HG02852 (cell line): ENCODE measurements around the gene MGST2.

Experiments used
- ATAC-seq: cut with Tn5 transposase; IDR thresholded peaks from one replicate; pipeline ENCODE4 v1.9.1; 2021; ENCODE audit warnings: mild to moderate bottlenecking, moderate library complexity; ENCODE audit not compliant: unreplicated experiment

The MGST2 gene

GRCh38 chr4:139736274-139736660, 70.6 kb downstream of the MGST2 start:
- ATAC-seq, result no peak

DNA sequence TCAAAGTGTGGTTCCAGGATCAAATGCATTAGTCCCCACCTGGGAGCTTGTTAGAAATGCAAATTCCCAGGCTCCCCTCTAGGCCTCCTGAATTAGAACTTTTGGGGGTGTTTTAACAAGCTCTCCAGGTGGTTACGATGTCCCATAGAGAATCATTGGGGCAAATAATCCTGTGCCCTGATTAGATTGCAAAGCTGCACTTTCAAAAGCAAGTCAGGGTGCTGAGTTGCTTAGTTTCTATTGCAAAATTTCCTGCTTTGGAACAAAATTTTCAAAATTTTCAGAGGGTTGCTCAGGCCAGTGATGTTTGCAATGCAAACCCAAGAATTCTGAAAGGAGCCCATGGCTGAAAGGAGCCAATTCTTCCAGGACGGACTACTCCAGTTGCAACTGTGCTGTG, 71.0 kb downstream of the MGST2 start:
- no peak for ATAC-seq

- no peak for ATAC-seq
Measured at GRCh38 chr4:139738846-139739613, 73.4 kb downstream of the MGST2 start.

DNA sequence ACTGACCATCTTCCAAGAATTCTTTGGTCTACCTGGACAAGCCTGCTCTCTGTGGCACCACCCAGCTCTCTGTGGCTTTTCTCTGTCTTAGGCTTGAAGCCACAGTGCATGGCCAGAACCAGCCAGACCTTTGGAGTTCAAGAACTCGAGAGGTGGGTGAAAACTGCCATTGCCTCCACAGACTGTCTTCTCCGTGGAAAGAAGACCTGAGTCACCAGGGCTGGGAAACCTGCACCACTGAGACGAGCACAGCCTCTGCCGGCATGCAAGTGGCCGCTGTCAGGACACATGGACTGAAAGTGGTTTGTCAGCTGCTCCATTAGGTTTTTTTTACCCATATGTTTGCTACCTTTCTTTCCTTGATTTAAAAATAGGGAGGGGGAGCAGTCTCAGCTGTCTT, 74.5 kb downstream of the MGST2 start:
- no peak for ATAC-seq

- no peak for ATAC-seq
Measured at GRCh38 chr4:139740531-139741041, 75.0 kb downstream of the MGST2 start.

DNA sequence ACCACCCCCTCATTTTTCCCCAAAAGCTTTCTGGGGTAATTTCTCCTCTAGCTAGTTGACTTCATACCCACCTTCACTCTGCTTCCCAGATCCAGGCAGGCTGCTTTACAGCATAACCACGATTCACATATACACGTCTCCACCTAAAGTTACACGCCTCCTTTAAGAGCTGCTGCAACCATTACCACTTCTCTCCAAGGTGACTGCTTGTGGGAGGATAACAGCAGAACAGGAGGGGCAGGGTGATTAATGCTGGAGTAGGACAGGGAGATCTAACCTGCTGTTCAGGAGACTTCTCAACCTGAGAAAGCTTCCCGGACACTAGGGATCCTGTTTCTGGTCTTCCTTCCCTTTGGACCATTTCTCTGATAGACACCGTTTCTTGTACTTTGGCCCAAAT, 77.4 kb downstream of the MGST2 start:
- no peak for ATAC-seq

DNA sequence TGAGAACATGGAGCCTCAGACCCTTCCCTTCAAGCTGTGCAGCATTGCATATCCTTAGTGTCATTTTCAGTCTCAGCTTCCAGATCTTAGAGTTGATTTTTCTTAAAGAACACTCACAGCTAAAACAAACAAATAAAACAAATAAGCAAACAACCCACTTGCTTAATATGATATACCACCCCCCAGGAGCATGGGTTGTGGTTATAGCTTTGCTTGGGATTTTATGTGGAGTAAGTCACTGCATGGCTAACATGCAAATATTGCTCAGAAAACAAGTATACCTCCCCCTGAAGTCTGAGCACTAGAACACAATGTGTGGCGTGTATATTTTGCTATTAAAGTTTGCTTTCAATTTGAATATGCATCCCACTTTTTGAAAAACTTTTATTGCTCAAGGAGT, 78.6 kb downstream of the MGST2 start:
- no peak for ATAC-seq

GRCh38 chr4:139745111-139745639, 79.6 kb downstream of the MGST2 start:
- ATAC-seq, result no peak

GRCh38 chr4:139746431-139747171, 81.0 kb downstream of the MGST2 start:
- no peak for ATAC-seq

- no peak for ATAC-seq
Measured at GRCh38 chr4:139749338-139749737, 83.7 kb downstream of the MGST2 start.

DNA sequence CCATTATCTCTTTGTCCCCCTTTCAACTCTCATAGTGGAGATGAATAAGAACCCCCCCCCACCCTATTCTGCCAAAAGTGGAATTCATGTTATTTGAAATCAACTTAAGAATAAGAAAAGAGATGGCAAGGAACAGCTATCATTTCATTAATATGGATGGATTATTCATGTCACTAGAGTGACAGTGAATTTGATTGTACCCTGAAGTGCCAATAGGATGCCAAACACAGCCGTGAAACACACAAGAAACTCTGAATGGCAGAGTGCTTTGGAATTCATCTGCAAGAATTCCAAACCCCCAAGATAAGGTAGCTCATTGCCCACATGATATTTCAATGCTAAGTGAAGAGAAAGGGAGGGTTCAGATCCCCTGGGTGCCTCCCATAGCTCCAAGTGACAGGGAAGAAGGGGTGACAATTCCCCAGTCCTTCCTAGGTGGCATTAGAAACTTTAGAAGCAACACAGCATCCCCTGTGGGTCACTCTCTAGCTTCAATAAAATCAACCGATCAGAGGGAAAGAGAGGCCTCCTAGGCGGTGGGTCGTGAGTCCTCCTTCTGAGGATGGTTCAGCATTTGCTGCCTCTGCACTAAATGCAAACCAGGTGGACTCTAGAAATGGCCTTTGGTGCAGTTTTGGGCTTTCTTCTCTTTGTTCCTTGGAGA, 84.3 kb downstream of the MGST2 start:
- ATAC-seq, result no peak

DNA sequence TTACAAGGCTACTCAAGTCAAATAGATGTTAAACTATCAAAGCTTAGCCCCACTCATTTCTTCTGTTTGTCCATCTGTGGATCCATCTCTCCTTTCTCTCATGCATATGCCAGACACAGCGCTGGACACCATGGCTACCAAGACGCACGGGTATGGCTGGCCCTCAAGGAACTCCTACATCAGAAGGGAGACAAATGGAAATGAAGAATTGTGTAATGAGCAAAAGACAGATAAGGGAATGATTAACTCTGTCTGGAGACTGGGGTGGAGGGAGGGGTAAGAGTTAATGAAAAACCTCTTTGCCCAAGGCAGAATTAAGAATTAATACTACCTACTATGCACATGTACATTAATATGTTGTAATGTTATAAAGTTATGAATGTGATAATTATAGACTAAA, 88.1 kb downstream of the MGST2 start:
- ATAC-seq, result no peak
